Measurements from ENCODE around the gene CENPN. TPM values are rescaled to one million over a fixed set of nuclear protein-coding genes. Genes with fewer than 3 reads are reported as not detected.
A peak's percentile ranks its signal among the peaks of the same experiment; 100 is the strongest.

Gene CENPN
- total RNA-seq, 2 experiments from 2014 or later, result 8.7 to 9.7 TPM

- H3K9me3 ChIP-seq (ENCODE audit: control insufficient read depth in 1 of 2, insufficient read depth in 1 of 2, low read length in 2 of 2), result no peaks in the 10 kb centered on the region
- H3K4me1 ChIP-seq (ENCODE audit: insufficient read depth, low read length), result no peaks in the 10 kb centered on the region
- Mint-ChIP-seq H3K36me3 (ENCODE audit: low read depth) (no peaks in the 10 kb centered on the region), H3K4me3 (no peak overlapping the region), H3K9me3 (no peaks in the 10 kb centered on the region), H3K27me3 (no peaks in the 10 kb centered on the region), H3K27ac (no peak overlapping the region), H3K4me1 (ENCODE audit: low read depth) (no peaks in the 10 kb centered on the region)
- no peaks in the 10 kb centered on the region for H3K36me3 ChIP-seq (ENCODE audit: insufficient read depth, low read length)
- intact Hi-C loops (cut with DNase I, micrococcal nuclease), result no loop called here
- ATAC-seq (ENCODE audit: poor library complexity) (no peak), DNase-seq (peak in 1 of 14 experiments; percentile 8)
- no peaks in the 10 kb centered on the region for H3K27me3 ChIP-seq (ENCODE audit: control insufficient read depth in 1 of 2, insufficient read depth in 2 of 2, low read length in 2 of 2)
- no peak for TF ChIP-seq CTCF (IDR thresholded peaks at IDR 0.05)
- CTCF ChIA-PET, result interaction anchor here (1.2 kb wide), 1 partner anchor 31 kb away, joined by 3 read pairs; the partner anchor contains the start of gene ATMIN
- H3K27ac ChIP-seq (ENCODE audit: low read depth in 1 of 2, low read length in 2 of 2), result no peak overlapping the region
- no peak overlapping the region for H3K4me3 ChIP-seq (ENCODE audit: low read length)
- POLR2A ChIA-PET, result no interaction called here
These were observed 59.7 kb downstream of the CENPN start for GRCh38 chr16:81066681-81067080.

- Histone ChIP-seq H3K36me3 (ENCODE audit: insufficient read depth, low read length) (no peaks in the 10 kb centered on the region), H3K4me3 (ENCODE audit: low read length) (no peak overlapping the region), H3K27ac (ENCODE audit: low read depth in 1 of 2, low read length in 2 of 2) (no peak overlapping the region), H3K4me1 (ENCODE audit: insufficient read depth, low read length) (no peaks in the 10 kb centered on the region), H3K9me3 (ENCODE audit: control insufficient read depth in 1 of 2, insufficient read depth in 1 of 2, low read length in 2 of 2) (no peaks in the 10 kb centered on the region), H3K27me3 (ENCODE audit: control insufficient read depth in 1 of 2, insufficient read depth in 2 of 2, low read length in 2 of 2) (no peaks in the 10 kb centered on the region)
- intact Hi-C loops (cut with DNase I, micrococcal nuclease), result no loop called here
- H3K27ac Mint-ChIP-seq, result no peak overlapping the region
- H3K27me3 Mint-ChIP-seq, result no peaks in the 10 kb centered on the region
- H3K4me3 Mint-ChIP-seq, result no peak overlapping the region
- no peaks in the 10 kb centered on the region for H3K36me3 Mint-ChIP-seq (ENCODE audit: low read depth)
- ATAC-seq (ENCODE audit: poor library complexity) (no peak), DNase-seq (no peak)
- no peak for TF ChIP-seq CTCF (IDR thresholded peaks at IDR 0.05)
- POLR2A ChIA-PET, result no interaction called here
- CTCF ChIA-PET, result interaction anchor here (1.2 kb wide), 1 partner anchor 31 kb away, joined by 3 read pairs; the partner anchor contains the start of gene ATMIN
- H3K9me3 Mint-ChIP-seq, result no peaks in the 10 kb centered on the region
- H3K4me1 Mint-ChIP-seq (ENCODE audit: low read depth), result no peaks in the 10 kb centered on the region
These were observed 60.2 kb downstream of the CENPN start for GRCh38 chr16:81067166-81067565.

GRCh38 chr16:81069063-81069462, 62.0 kb downstream of the CENPN start:
- H3K27ac ChIP-seq (ENCODE audit: low read depth in 1 of 2, low read length in 2 of 2), result no peak overlapping the region
- intact Hi-C loops (cut with DNase I, micrococcal nuclease), result no loop called here
- no peaks in the 10 kb centered on the region for H3K9me3 Mint-ChIP-seq
- no peaks in the 10 kb centered on the region for H3K4me1 ChIP-seq (ENCODE audit: insufficient read depth, low read length)
- no peaks in the 10 kb centered on the region for H3K27me3 Mint-ChIP-seq
- no peaks in the 10 kb centered on the region for H3K9me3 ChIP-seq (ENCODE audit: control insufficient read depth in 1 of 2, insufficient read depth in 1 of 2, low read length in 2 of 2)
- no peaks in the 10 kb centered on the region for H3K4me1 Mint-ChIP-seq (ENCODE audit: low read depth)
- ChIA-PET POLR2A (no interaction called here), CTCF (interaction anchor here (0.6 kb wide), 1 partner anchor 33 kb away, joined by 3 read pairs; the partner anchor contains the start of gene ATMIN)
- no peak for DNase-seq
- H3K4me3 ChIP-seq (ENCODE audit: low read length), result no peak overlapping the region
- no peak for ATAC-seq (ENCODE audit: poor library complexity)
- H3K27me3 ChIP-seq (ENCODE audit: control insufficient read depth in 1 of 2, insufficient read depth in 2 of 2, low read length in 2 of 2), result no peaks in the 10 kb centered on the region
- no peaks in the 10 kb centered on the region for H3K36me3 Mint-ChIP-seq (ENCODE audit: low read depth)
- no peak for TF ChIP-seq CTCF (IDR thresholded peaks at IDR 0.05)
- no peak overlapping the region for H3K4me3 Mint-ChIP-seq
- no peak overlapping the region for H3K27ac Mint-ChIP-seq
- H3K36me3 ChIP-seq (ENCODE audit: insufficient read depth, low read length), result no peaks in the 10 kb centered on the region

All from CD4-positive, alpha-beta T cell (primary cell).